Measurements from ENCODE around the gene VCAM1. TPM values are rescaled to one million over a fixed set of nuclear protein-coding genes. Genes with fewer than 3 reads are reported as not detected.

The VCAM1 gene
- polyA plus RNA-seq, 1 donor from 2014 or later, result 3.2 TPM

- H3K27ac ChIP-seq (ENCODE audit: low read length), result no peak overlapping the region
- H4K20me1 ChIP-seq (ENCODE audit: insufficient read depth), result no peaks in the 10 kb centered on the region
- no peaks in the 10 kb centered on the region for H3F3A ChIP-seq (ENCODE audit: insufficient read depth, low read length, poor library complexity, severe bottlenecking)
- no peak overlapping the region for H2AFZ ChIP-seq (ENCODE audit: low read depth, low read length)
- H3K9ac ChIP-seq (ENCODE audit: low read length), result no peak overlapping the region
- no peaks in the 10 kb centered on the region for H3K36me3 ChIP-seq (ENCODE audit: insufficient read depth, low read length)
- no peak overlapping the region for H3K4me2 ChIP-seq (ENCODE audit: low read length)
- no peaks in the 10 kb centered on the region for H3K9me2 ChIP-seq (ENCODE audit: insufficient read depth, low read length)
- no peak overlapping the region for H3K4me3 ChIP-seq (ENCODE audit: low read length)
- H3K9me3 ChIP-seq (ENCODE audit: low read length), result no peaks in the 10 kb centered on the region
- no peaks in the 10 kb centered on the region for H3K27me3 ChIP-seq (ENCODE audit: insufficient read depth, low read depth, low read length)
- TF ChIP-seq EZH2 (IDR thresholded peaks at IDR 0.05; ENCODE audit: borderline replicate concordance, insufficient read depth, low read length, poor library complexity, severe bottlenecking), result no peak
- no peaks in the 10 kb centered on the region for H3K79me2 ChIP-seq (replicated peaks; ENCODE audit: insufficient read depth, low read length)
These were observed 67.3 kb downstream of the VCAM1 start for GRCh38 chr1:100786870-100787269.

Other genes with a start within 250 kb of the VCAM1 start
- gene GPR88, start 181.6 kb upstream of the VCAM1 start, polyA plus RNA-seq, result 12.0 and 15.4 TPM in 2 replicates
- 33.9 and 34.2 TPM in 2 replicates for gene EXTL2, start 175.1 kb downstream of the VCAM1 start, polyA plus RNA-seq
- 19.8 and 20.8 TPM in 2 replicates for gene SLC30A7, start 176.3 kb downstream of the VCAM1 start, polyA plus RNA-seq

Measured in neural cell (in vitro differentiated cells).